ENCODE results near the gene NKX2-2. TPM values are rescaled to one million over a fixed set of nuclear protein-coding genes. Genes with fewer than 3 reads are reported as not detected.

The NKX2-2 gene
- polyA plus RNA-seq, 2 donors = not detected

GRCh38 chr20:21516861-21517565 lies 3.1 kb upstream of the NKX2-2 start:
- Histone ChIP-seq H3K27ac (ENCODE audit: low read depth in 2 of 2, low read length in 1 of 2) (no peak overlapping the region), H3K27me3 (ENCODE audit: control insufficient read depth in 1 of 2, insufficient read depth in 2 of 2, low read length in 2 of 2) (peaks cover 30 to 62% of the 10 kb centered on the region in 2 donors), H3K4me1 (ENCODE audit: control insufficient read depth in 2 of 2, insufficient read depth in 2 of 2, low read length in 1 of 2) (peaks cover 9% of the 10 kb centered on the region in 2 donors), H3K4me3 (ENCODE audit: low read depth in 1 of 2, low read length in 2 of 2) (no peak overlapping the region), H3K36me3 (ENCODE audit: control insufficient read depth in 2 of 2, insufficient read depth in 2 of 2, low read length in 1 of 2) (no peaks in the 10 kb centered on the region), H3K9me3 (ENCODE audit: control insufficient read depth in 2 of 2, insufficient read depth in 1 of 2, low read depth in 1 of 2, low read length in 1 of 2) (peaks cover 0 to 7% of the 10 kb centered on the region in 2 donors)
- 9 to 13% methylated on average over 32 of the region's 32 CpGs for WGBS, 2 donors

- peaks cover 0 to 10% of the 10 kb centered on the region in 2 donors for H3K9me3 ChIP-seq (ENCODE audit: control insufficient read depth in 2 of 2, insufficient read depth in 1 of 2, low read depth in 1 of 2, low read length in 1 of 2)
- no peaks in the 10 kb centered on the region for H3K36me3 ChIP-seq (ENCODE audit: control insufficient read depth in 2 of 2, insufficient read depth in 2 of 2, low read length in 1 of 2)
- H3K27ac ChIP-seq (ENCODE audit: low read depth in 2 of 2, low read length in 1 of 2) = no peak overlapping the region
- 7 to 12% methylated on average over 20 of the region's 20 CpGs for WGBS, 2 donors
- peaks cover 8 to 9% of the 10 kb centered on the region in 2 donors for H3K4me1 ChIP-seq (ENCODE audit: control insufficient read depth in 2 of 2, insufficient read depth in 2 of 2, low read length in 1 of 2)
- peaks cover 28 to 63% of the 10 kb centered on the region in 2 donors for H3K27me3 ChIP-seq (ENCODE audit: control insufficient read depth in 1 of 2, insufficient read depth in 2 of 2, low read length in 2 of 2)
- H3K4me3 ChIP-seq (ENCODE audit: low read depth in 1 of 2, low read length in 2 of 2) = no peak overlapping the region
These were observed 2.3 kb upstream of the NKX2-2 start for GRCh38 chr20:21516180-21516567.

GRCh38 chr20:21515300-21516179 lies 1.7 kb upstream of the NKX2-2 start:
- no peak overlapping the region for H3K27ac ChIP-seq (ENCODE audit: low read depth in 2 of 2, low read length in 1 of 2)
- H3K4me1 ChIP-seq (ENCODE audit: control insufficient read depth in 2 of 2, insufficient read depth in 2 of 2, low read length in 1 of 2) = peaks cover 8 to 9% of the 10 kb centered on the region in 2 donors
- no peaks in the 10 kb centered on the region for H3K36me3 ChIP-seq (ENCODE audit: control insufficient read depth in 2 of 2, insufficient read depth in 2 of 2, low read length in 1 of 2)
- peaks cover 26 to 70% of the 10 kb centered on the region in 2 donors for H3K27me3 ChIP-seq (ENCODE audit: control insufficient read depth in 1 of 2, insufficient read depth in 2 of 2, low read length in 2 of 2)
- WGBS, 2 donors = 5 to 9% methylated on average over 59 to 61 of the region's 61 CpGs
- no peak overlapping the region for H3K4me3 ChIP-seq (ENCODE audit: low read depth in 1 of 2, low read length in 2 of 2)
- H3K9me3 ChIP-seq (ENCODE audit: control insufficient read depth in 2 of 2, insufficient read depth in 1 of 2, low read depth in 1 of 2, low read length in 1 of 2) = peaks cover 0 to 10% of the 10 kb centered on the region in 2 donors

- Histone ChIP-seq H3K4me3 (ENCODE audit: low read depth in 1 of 2, low read length in 2 of 2) (peak overlapping the region in 1 of 2 donors; percentile 2), H3K4me1 (ENCODE audit: control insufficient read depth in 2 of 2, insufficient read depth in 2 of 2, low read length in 1 of 2) (peaks cover 8 to 14% of the 10 kb centered on the region in 2 donors), H3K27me3 (ENCODE audit: control insufficient read depth in 1 of 2, insufficient read depth in 2 of 2, low read length in 2 of 2) (peaks cover 31 to 73% of the 10 kb centered on the region in 2 donors), H3K36me3 (ENCODE audit: control insufficient read depth in 2 of 2, insufficient read depth in 2 of 2, low read length in 1 of 2) (no peaks in the 10 kb centered on the region), H3K27ac (ENCODE audit: low read depth in 2 of 2, low read length in 1 of 2) (no peak overlapping the region), H3K9me3 (ENCODE audit: control insufficient read depth in 2 of 2, insufficient read depth in 1 of 2, low read depth in 1 of 2, low read length in 1 of 2) (peaks cover 0 to 10% of the 10 kb centered on the region in 2 donors)
- WGBS, 2 donors = 3% methylated on average over 32 to 39 of the region's 39 CpGs
These were observed 838 bp upstream of the NKX2-2 start for GRCh38 chr20:21514553-21515251.

GRCh38 chr20:21513181-21513663 lies 642 bp downstream of the NKX2-2 start:
- H3K27me3 ChIP-seq (ENCODE audit: control insufficient read depth in 1 of 2, insufficient read depth in 2 of 2, low read length in 2 of 2) = peaks cover 27 to 81% of the 10 kb centered on the region in 2 donors
- WGBS, 2 donors = 5 to 12% methylated on average over 30 of the region's 30 CpGs
- no peaks in the 10 kb centered on the region for H3K36me3 ChIP-seq (ENCODE audit: control insufficient read depth in 2 of 2, insufficient read depth in 2 of 2, low read length in 1 of 2)
- H3K27ac ChIP-seq (ENCODE audit: low read depth in 2 of 2, low read length in 1 of 2) = no peak overlapping the region
- H3K9me3 ChIP-seq (ENCODE audit: control insufficient read depth in 2 of 2, insufficient read depth in 1 of 2, low read depth in 1 of 2, low read length in 1 of 2) = peaks cover 0 to 10% of the 10 kb centered on the region in 2 donors
- H3K4me1 ChIP-seq (ENCODE audit: control insufficient read depth in 2 of 2, insufficient read depth in 2 of 2, low read length in 1 of 2) = peaks cover 8 to 15% of the 10 kb centered on the region in 2 donors
- peak overlapping the region in 1 of 2 donors; percentile 2 for H3K4me3 ChIP-seq (ENCODE audit: low read depth in 1 of 2, low read length in 2 of 2)

GRCh38 chr20:21512634-21513180 lies 1.2 kb downstream of the NKX2-2 start:
- H3K27me3 ChIP-seq (ENCODE audit: control insufficient read depth in 1 of 2, insufficient read depth in 2 of 2, low read length in 2 of 2) = peaks cover 31 to 80% of the 10 kb centered on the region in 2 donors
- peaks cover 8 to 15% of the 10 kb centered on the region in 2 donors for H3K4me1 ChIP-seq (ENCODE audit: control insufficient read depth in 2 of 2, insufficient read depth in 2 of 2, low read length in 1 of 2)
- H3K9me3 ChIP-seq (ENCODE audit: control insufficient read depth in 2 of 2, insufficient read depth in 1 of 2, low read depth in 1 of 2, low read length in 1 of 2) = peaks cover 0 to 10% of the 10 kb centered on the region in 2 donors
- 2 to 5% methylated on average over 34 of the region's 34 CpGs for WGBS, 2 donors
- H3K4me3 ChIP-seq (ENCODE audit: low read depth in 1 of 2, low read length in 2 of 2) = peak overlapping the region in 1 of 2 donors; percentile 5
- H3K27ac ChIP-seq (ENCODE audit: low read depth in 2 of 2, low read length in 1 of 2) = no peak overlapping the region
- no peaks in the 10 kb centered on the region for H3K36me3 ChIP-seq (ENCODE audit: control insufficient read depth in 2 of 2, insufficient read depth in 2 of 2, low read length in 1 of 2)

GRCh38 chr20:21511850-21512633 lies 1.8 kb downstream of the NKX2-2 start:
- H3K4me1 ChIP-seq (ENCODE audit: control insufficient read depth in 2 of 2, insufficient read depth in 2 of 2, low read length in 1 of 2) = peaks cover 8 to 15% of the 10 kb centered on the region in 2 donors
- H3K36me3 ChIP-seq (ENCODE audit: control insufficient read depth in 2 of 2, insufficient read depth in 2 of 2, low read length in 1 of 2) = no peaks in the 10 kb centered on the region
- WGBS, 2 donors = 6 to 9% methylated on average over 67 to 76 of the region's 76 CpGs
- peaks cover 32 to 83% of the 10 kb centered on the region in 2 donors for H3K27me3 ChIP-seq (ENCODE audit: control insufficient read depth in 1 of 2, insufficient read depth in 2 of 2, low read length in 2 of 2)
- H3K9me3 ChIP-seq (ENCODE audit: control insufficient read depth in 2 of 2, insufficient read depth in 1 of 2, low read depth in 1 of 2, low read length in 1 of 2) = peaks cover 0 to 10% of the 10 kb centered on the region in 2 donors
- no peak overlapping the region for H3K27ac ChIP-seq (ENCODE audit: low read depth in 2 of 2, low read length in 1 of 2)
- H3K4me3 ChIP-seq (ENCODE audit: low read depth in 1 of 2, low read length in 2 of 2) = peak overlapping the region in 1 of 2 donors; percentile 5

GRCh38 chr20:21511485-21511849 lies 2.4 kb downstream of the NKX2-2 start:
- H3K27ac ChIP-seq (ENCODE audit: low read depth in 2 of 2, low read length in 1 of 2) = no peak overlapping the region
- H3K4me3 ChIP-seq (ENCODE audit: low read depth in 1 of 2, low read length in 2 of 2) = no peak overlapping the region
- no peaks in the 10 kb centered on the region for H3K36me3 ChIP-seq (ENCODE audit: control insufficient read depth in 2 of 2, insufficient read depth in 2 of 2, low read length in 1 of 2)
- peaks cover 32 to 81% of the 10 kb centered on the region in 2 donors for H3K27me3 ChIP-seq (ENCODE audit: control insufficient read depth in 1 of 2, insufficient read depth in 2 of 2, low read length in 2 of 2)
- H3K4me1 ChIP-seq (ENCODE audit: control insufficient read depth in 2 of 2, insufficient read depth in 2 of 2, low read length in 1 of 2) = peaks cover 8 to 15% of the 10 kb centered on the region in 2 donors
- H3K9me3 ChIP-seq (ENCODE audit: control insufficient read depth in 2 of 2, insufficient read depth in 1 of 2, low read depth in 1 of 2, low read length in 1 of 2) = peaks cover 0 to 10% of the 10 kb centered on the region in 2 donors
- WGBS, 2 donors = 32 to 39% methylated on average over 18 of the region's 18 CpGs

All from esophagus (tissue), 2 donors.